Stimulated activated CD4-positive, alpha-beta T cell treated with anti-CD3 and anti-CD28 coated beads, Interleukin-12 subunit alpha, Interleukin-12 subunit beta, amount 100 ng/mL, for 4 hours (primary cell): ENCODE results near the gene TDRD6.

Experiments
- DNase-seq: peaks from one replicate; pipeline ENCODE4 v3.0.0-alpha.2; 2020

The TDRD6 gene

DNA sequence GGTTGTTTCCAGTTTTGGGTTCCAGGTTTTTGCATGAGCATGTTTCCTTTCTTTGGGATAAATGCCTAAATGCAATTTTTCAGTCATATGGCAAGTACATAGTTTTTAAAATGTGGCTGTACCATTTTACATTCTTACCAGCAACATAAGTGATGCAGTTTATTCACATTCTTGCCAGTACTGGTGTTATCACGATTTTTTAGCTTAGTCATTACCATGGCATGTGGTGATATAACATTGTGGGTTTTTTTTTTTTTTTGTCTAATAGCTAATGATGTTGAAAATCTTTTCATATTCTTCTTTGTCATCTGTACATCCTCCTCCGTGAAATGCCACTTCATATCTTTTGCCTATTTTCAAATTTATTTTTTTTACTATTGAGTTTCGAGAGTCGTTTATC, 2.9 kb upstream of the TDRD6 start:
- no peak for DNase-seq

DNA sequence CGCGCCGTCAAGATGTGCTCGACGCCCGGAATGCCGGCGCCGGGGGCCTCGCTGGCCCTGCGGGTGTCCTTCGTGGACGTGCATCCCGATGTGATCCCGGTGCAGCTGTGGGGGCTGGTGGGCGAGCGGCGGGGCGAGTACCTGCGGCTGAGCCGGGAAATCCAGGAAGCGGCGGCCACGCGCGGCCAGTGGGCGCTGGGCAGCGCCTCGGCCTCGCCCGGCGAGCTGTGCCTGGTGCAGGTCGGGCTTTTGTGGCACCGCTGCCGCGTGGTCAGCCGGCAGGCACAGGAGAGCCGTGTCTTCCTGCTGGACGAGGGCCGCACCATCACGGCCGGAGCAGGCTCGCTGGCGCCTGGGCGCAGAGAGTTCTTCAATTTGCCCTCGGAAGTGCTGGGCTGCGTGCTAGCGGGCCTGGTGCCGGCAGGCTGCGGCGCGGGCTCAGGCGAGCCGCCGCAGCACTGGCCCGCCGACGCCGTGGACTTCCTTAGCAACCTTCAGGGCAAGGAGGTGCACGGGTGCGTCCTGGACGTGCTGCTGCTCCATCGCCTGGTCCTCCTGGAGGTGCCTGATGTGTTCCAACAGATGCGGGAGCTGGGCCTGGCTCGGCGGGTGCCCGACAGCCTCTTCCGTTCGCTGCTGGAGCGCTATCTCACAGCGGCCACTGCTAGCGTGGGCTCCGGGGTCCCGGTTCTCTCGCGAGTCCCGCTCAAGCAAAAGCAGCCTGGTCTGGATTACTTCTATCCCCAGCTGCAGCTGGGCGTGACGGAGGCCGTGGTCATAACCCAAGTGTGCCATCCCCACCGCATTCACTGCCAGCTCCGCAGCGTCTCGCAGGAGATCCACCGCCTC, 656 bp downstream of the TDRD6 start:
- no peak for DNase-seq

- no peak for DNase-seq
These were observed 1.3 kb downstream of the TDRD6 start for GRCh38 chr6:46688966-46689335.

GRCh38 chr6:46689657-46690056, 2.0 kb downstream of the TDRD6 start:
- no peak for DNase-seq

DNA sequence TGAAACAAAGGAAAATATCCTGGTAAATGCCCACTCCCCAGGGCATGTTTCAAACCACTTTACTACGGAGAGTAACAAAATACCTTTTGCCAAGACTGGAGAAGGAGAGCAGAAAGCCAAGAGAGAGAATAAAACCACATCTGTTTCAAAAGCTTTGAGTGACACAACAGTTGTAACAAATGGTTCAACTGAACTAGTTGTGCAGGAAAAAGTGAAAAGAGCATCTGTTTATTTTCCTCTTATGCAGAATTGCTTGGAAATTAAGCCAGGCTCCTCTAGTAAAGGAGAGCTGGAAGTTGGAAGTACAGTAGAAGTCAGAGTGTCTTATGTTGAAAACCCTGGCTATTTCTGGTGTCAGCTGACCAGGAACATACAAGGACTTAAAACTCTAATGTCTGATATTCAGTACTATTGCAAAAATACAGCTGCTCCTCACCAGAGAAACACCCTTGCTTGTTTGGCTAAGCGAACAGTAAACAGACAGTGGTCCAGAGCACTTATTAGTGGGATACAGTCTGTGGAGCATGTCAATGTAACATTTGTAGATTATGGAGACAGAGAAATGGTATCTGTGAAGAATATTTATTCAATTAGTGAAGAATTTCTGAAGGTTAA, 2.6 kb downstream of the TDRD6 start:
- no peak for DNase-seq

- no peak for DNase-seq
These were observed 3.3 kb downstream of the TDRD6 start for GRCh38 chr6:46690911-46691451.

GRCh38 chr6:46699970-46700369, 12.3 kb downstream of the TDRD6 start:
- DNase-seq: no peak

DNA sequence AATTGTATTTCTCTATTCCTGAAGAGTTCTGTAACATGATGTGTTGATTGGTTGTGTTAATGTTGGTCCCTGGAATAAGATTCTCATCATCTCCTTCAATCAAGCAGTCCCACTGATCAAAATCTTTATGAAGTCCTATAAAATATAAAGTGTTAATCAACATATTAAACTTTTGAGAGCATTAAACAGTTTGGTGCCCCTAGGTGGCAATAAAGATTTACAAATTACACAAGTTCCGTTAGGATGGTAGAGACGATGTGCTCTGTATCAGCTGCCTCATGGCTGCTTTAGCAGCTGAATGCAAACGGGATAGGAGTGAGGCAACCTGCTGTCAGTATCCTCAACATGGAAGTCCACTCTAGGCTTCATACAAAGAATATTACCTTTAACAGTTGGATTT, 16.9 kb downstream of the TDRD6 start:
- no peak for DNase-seq

GRCh38 chr6:46706464-46706863, 18.8 kb downstream of the TDRD6 start:
- DNase-seq: no peak

- DNase-seq: no peak
These were observed 23.8 kb downstream of the TDRD6 start for GRCh38 chr6:46711491-46711890.

DNA sequence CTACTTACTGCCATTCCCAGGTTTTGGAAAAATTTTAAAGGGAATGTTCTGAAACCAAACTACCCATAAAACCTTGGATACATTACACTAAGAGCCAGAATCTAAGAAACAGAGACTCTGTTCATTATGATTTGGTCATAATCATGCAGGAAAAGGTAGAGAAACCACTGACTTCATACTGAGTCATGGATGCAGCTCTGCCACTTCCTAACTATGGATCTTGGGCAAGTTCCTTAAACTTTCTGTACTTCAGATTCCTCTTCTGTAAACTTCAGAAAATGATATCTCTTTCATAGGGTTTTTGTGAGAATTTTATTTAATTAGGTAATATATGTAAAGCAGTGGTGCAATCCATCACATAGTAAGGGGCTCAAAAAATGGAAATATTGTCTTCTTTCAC, 27.5 kb downstream of the TDRD6 start:
- DNase-seq: no peak

DNA sequence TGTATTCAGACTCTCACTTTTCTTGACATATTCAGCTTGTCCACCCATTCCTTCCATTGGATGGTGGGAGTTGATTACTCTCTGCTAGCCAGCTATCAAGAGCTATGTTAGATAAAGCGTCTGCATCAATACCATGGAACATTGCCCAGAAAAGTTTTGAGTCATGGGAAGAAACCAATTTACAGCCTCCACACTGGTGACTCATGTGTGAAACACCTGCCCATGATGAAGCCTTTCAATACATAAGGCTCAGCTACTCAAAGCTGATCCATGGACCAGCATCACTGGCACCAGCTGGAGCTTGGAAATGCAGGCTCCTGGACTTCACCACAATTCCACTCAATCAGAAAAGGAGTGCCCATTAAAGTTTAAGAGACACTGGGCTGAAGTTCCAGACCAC, 31.4 kb downstream of the TDRD6 start:
- DNase-seq: no peak

GRCh38 chr6:46720401-46720800, 32.7 kb downstream of the TDRD6 start:
- no peak for DNase-seq

GRCh38 chr6:46729787-46730326, 42.2 kb downstream of the TDRD6 start:
- DNase-seq: no peak

DNA sequence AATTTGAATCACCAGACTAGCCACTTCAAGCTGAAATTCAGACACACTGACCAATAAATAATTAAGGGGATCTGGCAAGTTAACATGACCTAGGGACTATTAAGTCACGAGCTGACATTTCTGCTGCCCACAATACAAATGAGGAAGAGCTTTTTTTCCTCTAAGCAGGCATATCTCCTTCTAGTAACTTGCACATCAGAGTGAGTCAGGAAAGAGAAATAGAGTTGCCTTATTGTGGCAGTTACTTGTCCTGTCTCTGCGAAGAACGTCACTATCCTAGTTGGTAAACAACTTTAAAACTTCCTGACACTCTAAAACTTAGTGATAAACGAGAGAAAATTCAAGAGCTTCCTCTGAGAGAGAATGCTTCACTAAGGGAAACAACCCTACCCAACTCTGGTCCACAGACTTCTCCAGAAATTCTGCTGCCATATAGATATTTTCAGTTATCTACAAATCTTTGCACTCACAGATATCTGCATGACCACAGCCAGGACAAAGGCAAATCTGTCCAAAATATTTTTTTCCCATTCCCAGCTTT, 43.3 kb downstream of the TDRD6 start:
- no peak for DNase-seq

DNA sequence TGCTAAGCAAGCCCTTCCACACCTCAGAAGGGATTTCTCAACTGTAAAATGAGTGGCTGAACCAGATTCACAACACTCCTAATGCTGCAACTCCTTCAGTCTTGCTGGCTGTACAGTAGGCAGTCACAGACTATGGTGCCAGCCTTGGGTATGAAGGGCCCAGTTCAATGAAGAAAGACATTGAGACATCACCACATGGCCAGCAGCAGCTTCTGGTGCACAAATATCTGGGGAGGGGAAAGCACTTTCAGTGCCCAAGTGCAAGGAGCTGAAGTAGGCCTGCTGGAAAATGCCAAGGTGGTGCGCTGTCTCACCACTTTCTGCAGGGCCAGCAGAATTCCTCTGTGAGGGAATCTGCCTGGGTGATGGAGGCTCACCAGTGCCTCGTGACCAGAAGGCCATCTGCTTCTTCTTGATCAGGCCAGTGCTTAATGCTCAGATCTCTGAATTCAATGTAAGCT, 45.7 kb downstream of the TDRD6 start:
- no peak for DNase-seq

DNA sequence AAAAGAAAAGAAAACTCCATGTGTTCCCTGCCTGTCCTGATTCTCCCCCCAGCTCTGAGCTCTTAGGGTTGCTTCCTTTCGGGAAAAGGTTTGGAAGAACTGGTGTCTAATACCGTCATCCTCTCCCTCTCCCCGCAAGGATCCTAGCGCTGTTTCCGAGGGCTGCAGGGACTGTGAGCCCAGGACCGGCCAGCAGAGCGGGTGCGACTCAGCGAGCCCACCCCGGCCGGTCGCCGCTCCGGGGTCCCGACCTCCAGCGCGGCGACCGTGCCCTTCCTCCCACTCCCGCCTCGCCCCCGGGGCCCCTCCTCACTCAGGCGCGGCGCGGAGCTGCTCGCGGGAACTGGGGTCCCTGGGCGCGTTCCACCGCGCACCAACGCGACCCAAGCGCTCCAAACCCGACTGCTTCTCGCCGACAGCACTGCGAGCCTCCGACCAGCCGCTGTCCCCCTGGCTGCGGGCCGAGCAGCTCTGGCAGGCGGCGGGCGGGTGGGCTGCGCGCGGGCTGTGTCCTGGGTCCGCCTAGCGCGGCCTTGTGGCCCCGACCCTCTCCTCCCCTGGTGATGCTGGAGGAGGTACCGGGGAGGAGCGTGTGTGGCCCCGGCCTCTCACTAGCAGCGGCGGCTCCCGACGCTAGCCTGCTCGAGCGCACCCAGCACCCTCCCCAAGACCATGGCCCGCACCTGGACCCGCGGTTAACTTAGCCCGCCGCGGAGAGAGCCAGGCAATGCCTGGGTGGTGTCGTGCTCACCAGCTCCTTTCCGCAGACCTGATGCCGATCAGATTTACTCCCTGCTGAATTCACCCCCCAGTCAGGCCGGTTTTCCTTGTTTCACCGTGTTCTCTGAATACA, 47.4 kb downstream of the TDRD6 start, which contains the start of gene PLA2G7:
TSS of gene PLA2G7 (minus strand) at position 509 of the 853 bp plus-strand sequence. CDS start 12,484 bp downstream, outside the sequence.
- DNase-seq: no peak

DNA sequence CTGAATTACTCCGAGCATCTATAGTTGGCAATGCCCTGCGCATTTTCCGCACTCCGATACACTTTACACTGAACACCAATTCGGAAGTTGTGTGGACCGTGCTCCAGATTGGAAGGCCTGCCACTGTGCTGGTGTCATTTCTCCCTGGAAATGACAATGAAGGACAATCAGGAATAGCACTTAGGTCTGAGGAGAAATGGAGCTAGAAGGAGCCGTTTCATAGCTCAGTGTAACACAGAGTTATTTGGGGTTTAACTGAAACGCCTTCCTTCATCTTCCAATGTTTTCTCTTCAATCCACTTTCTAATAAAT, 48.0 kb downstream of the TDRD6 start:
- no peak for DNase-seq

DNA sequence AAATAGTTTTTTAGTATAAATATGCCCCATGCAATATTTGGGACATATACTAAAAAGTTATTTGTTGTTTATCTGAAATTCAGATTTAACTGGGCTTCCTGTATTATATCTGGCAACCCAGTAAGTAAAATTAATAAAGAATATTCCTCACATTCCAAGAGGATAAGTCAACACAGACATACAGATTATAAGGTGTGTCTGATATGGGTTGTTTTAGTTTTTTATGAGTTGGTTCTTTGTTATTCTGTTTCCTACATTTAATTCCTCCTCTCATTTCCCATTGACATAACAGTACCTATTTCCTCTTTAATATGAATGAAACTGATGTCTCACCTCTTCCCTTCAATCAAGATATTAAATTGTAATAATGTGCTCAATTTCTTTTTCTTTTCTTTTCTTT, 49.2 kb downstream of the TDRD6 start:
- DNase-seq: no peak

DNA sequence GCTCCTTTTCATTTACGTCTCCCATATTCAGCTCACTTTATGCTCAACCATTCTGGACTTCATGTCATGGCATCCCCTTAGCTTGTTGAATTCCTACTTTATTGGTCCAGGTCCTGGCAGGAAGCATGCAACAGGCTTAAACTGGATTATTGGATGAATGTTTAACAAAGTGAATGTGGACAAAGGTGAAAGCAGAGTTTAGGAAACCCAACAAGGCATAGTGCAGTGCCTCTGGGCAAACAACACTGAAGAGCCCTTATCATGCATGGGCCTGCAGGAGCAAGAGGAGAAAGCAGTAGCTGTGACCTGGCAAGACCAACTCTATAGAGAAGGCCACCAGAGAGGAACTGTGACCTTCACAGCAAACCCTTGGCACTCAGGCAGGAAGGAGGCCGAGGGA, 53.8 kb downstream of the TDRD6 start:
- DNase-seq: no peak

- DNase-seq: no peak
These were observed 54.2 kb downstream of the TDRD6 start for GRCh38 chr6:46741910-46742309.

DNA sequence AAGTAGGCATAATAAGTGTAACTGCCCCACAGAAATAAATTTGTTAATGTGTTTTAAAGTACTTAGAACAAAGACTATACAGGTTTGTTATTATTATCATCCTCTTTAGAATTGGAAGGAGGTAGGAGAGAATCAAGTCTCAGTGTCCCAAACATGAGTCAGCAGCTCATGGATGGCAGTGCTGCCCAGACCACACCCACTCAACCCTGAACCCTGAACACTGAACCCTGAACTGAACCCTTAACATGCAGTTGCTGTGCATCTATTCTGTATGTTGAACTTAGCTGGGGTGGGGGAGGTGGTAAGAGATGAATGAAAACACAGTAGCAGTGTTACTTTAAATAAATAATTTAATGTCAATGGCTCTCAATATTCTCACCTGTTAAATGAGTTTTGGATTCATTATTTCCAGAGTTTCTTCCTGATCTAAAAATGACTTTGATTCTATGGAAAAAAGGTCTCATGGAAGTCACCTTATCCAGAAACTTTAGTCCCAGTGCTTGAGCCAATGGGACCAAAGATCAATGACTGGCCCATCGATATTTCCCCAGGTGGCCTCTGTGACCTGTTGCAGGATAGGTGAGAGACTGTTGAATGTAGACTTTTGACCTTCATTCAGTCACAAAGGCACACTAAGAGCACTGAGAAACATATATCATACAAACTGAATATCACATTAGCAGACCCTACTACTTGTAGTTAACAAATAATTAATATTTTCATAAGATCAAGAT, 55.9 kb downstream of the TDRD6 start:
- no peak for DNase-seq
